Measurements from ENCODE around the gene UCN2. TPM values are rescaled to one million over a fixed set of nuclear protein-coding genes. Genes with fewer than 3 reads are reported as not detected.

UCN2 gene
- total RNA-seq, 1 experiment from 2014 or later: not detected

GRCh38 chr3:48564667-48565066 is 1.1 kb upstream of the UCN2 start:
- Mint-ChIP-seq H3K9me3 (no peaks in the 10 kb centered on the region), H3K36me3 (no peaks in the 10 kb centered on the region), H3K4me1 (peaks cover 31% of the 10 kb centered on the region), H3K27ac (no peak overlapping the region), H3K27me3 (ENCODE audit: low read depth) (no peaks in the 10 kb centered on the region), H3K4me3 (no peak overlapping the region)
- DNase-seq (ENCODE audit: low spot score) (no peak), ATAC-seq (no peak)
- ChIA-PET CTCF (no interaction called here), POLR2A (no interaction called here)
- TF ChIP-seq ZNF396 (CRISPR knock-in tag; IDR thresholded peaks at IDR 0.05; ENCODE audit: borderline replicate concordance) (no peak), SP1 (CRISPR knock-in tag; conservative IDR thresholded peaks at IDR 0.05) (no peak), ZNF232 (CRISPR knock-in tag; IDR thresholded peaks at IDR 0.05) (no peak), PRRX2 (CRISPR knock-in tag; IDR thresholded peaks at IDR 0.05) (no peak), E2F5 (CRISPR knock-in tag; IDR thresholded peaks at IDR 0.05) (no peak), NFATC4 (CRISPR knock-in tag; IDR thresholded peaks at IDR 0.05) (no peak), ETV6 (CRISPR knock-in tag; IDR thresholded peaks at IDR 0.05) (no peak)

- POLR2A ChIA-PET: interaction anchor here (0.6 kb wide), 1 partner anchor 91 kb away, joined by 3 read pairs; no protein-coding TSS in a partner anchor
- Mint-ChIP-seq H3K27ac (no peak overlapping the region; the same call in 1 of the 2 replicates), H3K36me3 (no peaks in the 10 kb centered on the region)
These were observed 441 bp upstream of the UCN2 start for GRCh38 chr3:48564022-48564421.

More at GRCh38 chr3:48564022-48564421, 441 bp upstream of the UCN2 start:
- H3K27me3 Mint-ChIP-seq (ENCODE audit: low read depth): no peaks in the 10 kb centered on the region
- H3K4me3 Mint-ChIP-seq: no peak overlapping the region
- DNase-seq (ENCODE audit: low spot score): no peak
- TF ChIP-seq ZBTB21 (CRISPR knock-in tag; IDR thresholded peaks at IDR 0.05; ENCODE audit: borderline replicate concordance): no peak
- TF ChIP-seq ZNF232 (CRISPR knock-in tag; IDR thresholded peaks at IDR 0.05): no peak
- TF ChIP-seq, protein P1, sequence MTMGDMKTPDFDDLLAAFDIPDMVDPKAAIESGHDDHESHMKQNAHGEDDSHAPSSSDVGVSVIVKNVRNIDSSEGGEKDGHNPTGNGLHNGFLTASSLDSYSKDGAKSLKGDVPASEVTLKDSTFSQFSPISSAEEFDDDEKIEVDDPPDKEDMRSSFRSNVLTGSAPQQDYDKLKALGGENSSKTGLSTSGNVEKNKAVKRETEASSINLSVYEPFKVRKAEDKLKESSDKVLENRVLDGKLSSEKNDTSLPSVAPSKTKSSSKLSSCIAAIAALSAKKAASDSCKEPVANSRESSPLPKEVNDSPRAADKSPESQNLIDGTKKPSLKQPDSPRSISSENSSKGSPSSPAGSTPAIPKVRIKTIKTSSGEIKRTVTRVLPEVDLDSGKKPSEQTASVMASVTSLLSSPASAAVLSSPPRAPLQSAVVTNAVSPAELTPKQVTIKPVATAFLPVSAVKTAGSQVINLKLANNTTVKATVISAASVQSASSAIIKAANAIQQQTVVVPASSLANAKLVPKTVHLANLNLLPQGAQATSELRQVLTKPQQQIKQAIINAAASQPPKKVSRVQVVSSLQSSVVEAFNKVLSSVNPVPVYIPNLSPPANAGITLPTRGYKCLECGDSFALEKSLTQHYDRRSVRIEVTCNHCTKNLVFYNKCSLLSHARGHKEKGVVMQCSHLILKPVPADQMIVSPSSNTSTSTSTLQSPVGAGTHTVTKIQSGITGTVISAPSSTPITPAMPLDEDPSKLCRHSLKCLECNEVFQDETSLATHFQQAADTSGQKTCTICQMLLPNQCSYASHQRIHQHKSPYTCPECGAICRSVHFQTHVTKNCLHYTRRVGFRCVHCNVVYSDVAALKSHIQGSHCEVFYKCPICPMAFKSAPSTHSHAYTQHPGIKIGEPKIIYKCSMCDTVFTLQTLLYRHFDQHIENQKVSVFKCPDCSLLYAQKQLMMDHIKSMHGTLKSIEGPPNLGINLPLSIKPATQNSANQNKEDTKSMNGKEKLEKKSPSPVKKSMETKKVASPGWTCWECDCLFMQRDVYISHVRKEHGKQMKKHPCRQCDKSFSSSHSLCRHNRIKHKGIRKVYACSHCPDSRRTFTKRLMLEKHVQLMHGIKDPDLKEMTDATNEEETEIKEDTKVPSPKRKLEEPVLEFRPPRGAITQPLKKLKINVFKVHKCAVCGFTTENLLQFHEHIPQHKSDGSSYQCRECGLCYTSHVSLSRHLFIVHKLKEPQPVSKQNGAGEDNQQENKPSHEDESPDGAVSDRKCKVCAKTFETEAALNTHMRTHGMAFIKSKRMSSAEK (CRISPR knock-in tag; IDR thresholded peaks at IDR 0.05; ENCODE audit: borderline replicate concordance): no peak
- no peak for TF ChIP-seq NFATC4 (CRISPR knock-in tag; IDR thresholded peaks at IDR 0.05)
- TF ChIP-seq TEAD1 (CRISPR knock-in tag; IDR thresholded peaks at IDR 0.05): no peak
- no peak for TF ChIP-seq RORB (CRISPR knock-in tag; IDR thresholded peaks at IDR 0.05)
- TF ChIP-seq ARID4B (CRISPR knock-in tag; IDR thresholded peaks at IDR 0.05; ENCODE audit: borderline replicate concordance): no peak
- TF ChIP-seq CBFB (CRISPR knock-in tag; IDR thresholded peaks at IDR 0.05; ENCODE audit: low read depth): no peak
- TF ChIP-seq, protein P2, sequence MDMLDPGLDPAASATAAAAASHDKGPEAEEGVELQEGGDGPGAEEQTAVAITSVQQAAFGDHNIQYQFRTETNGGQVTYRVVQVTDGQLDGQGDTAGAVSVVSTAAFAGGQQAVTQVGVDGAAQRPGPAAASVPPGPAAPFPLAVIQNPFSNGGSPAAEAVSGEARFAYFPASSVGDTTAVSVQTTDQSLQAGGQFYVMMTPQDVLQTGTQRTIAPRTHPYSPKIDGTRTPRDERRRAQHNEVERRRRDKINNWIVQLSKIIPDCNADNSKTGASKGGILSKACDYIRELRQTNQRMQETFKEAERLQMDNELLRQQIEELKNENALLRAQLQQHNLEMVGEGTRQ (CRISPR knock-in tag; IDR thresholded peaks at IDR 0.05): no peak
- no peak for TF ChIP-seq FOXK1 (CRISPR knock-in tag; IDR thresholded peaks at IDR 0.05)
- no peak for TF ChIP-seq ELF4 (CRISPR knock-in tag; IDR thresholded peaks at IDR 0.05; ENCODE audit: low read depth)
- TF ChIP-seq ESRRA (CRISPR knock-in tag; IDR thresholded peaks at IDR 0.05; ENCODE audit: borderline replicate concordance): no peak
- TF ChIP-seq ZNF219 (CRISPR knock-in tag; IDR thresholded peaks at IDR 0.05; ENCODE audit: borderline replicate concordance): no peak
- TF ChIP-seq, protein P3, sequence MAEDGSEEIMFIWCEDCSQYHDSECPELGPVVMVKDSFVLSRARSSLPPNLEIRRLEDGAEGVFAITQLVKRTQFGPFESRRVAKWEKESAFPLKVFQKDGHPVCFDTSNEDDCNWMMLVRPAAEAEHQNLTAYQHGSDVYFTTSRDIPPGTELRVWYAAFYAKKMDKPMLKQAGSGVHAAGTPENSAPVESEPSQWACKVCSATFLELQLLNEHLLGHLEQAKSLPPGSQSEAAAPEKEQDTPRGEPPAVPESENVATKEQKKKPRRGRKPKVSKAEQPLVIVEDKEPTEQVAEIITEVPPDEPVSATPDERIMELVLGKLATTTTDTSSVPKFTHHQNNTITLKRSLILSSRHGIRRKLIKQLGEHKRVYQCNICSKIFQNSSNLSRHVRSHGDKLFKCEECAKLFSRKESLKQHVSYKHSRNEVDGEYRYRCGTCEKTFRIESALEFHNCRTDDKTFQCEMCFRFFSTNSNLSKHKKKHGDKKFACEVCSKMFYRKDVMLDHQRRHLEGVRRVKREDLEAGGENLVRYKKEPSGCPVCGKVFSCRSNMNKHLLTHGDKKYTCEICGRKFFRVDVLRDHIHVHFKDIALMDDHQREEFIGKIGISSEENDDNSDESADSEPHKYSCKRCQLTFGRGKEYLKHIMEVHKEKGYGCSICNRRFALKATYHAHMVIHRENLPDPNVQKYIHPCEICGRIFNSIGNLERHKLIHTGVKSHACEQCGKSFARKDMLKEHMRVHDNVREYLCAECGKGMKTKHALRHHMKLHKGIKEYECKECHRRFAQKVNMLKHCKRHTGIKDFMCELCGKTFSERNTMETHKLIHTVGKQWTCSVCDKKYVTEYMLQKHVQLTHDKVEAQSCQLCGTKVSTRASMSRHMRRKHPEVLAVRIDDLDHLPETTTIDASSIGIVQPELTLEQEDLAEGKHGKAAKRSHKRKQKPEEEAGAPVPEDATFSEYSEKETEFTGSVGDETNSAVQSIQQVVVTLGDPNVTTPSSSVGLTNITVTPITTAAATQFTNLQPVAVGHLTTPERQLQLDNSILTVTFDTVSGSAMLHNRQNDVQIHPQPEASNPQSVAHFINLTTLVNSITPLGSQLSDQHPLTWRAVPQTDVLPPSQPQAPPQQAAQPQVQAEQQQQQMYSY (CRISPR knock-in tag; IDR thresholded peaks at IDR 0.05): no peak
- TF ChIP-seq ATF3 (CRISPR knock-in tag; conservative IDR thresholded peaks at IDR 0.05): no peak
- CTCF ChIA-PET: interaction anchor here (0.8 to 1.6 kb wide), 3 partner anchors 72 to 128 kb away, joined by 3 to 6 read pairs (median 3); partner anchors contain the start of genes NCKIPSD and SLC26A6
- ATAC-seq: no peak
- H3K4me1 Mint-ChIP-seq: peaks cover 36% of the 10 kb centered on the region
- H3K9me3 Mint-ChIP-seq: no peaks in the 10 kb centered on the region
